Transverse colon (tissue), 3 donors: ENCODE results near the gene RPL29.

ENCODE experiments used
- POLR2A ChIP-seq: fragments of 450-650 bp; IDR thresholded peaks from one replicate; pipeline ENCODE4 v1.6.1; 2016; ENCODE audit warnings: antibody characterized with exemption, mild to moderate bottlenecking, moderate library complexity
- TF ChIP-seq, protein P1 (sequence below), 5 experiments: fragments of 200-600 bp in 3 of 5; fragments of 450-650 bp in 2 of 5; sonication (generic) in 3 of 5; IDR thresholded peaks; 1 replicate in 2 of 5; 2 replicates in 3 of 5; pipeline ENCODE4 v1.5.1; 2016 to 2017; ENCODE audit warnings: antibody characterized with exemption in 5 of 5, inconsistent platforms in 3 of 5, mild to moderate bottlenecking in 2 of 5, moderate library complexity in 1 of 5

DNA sequence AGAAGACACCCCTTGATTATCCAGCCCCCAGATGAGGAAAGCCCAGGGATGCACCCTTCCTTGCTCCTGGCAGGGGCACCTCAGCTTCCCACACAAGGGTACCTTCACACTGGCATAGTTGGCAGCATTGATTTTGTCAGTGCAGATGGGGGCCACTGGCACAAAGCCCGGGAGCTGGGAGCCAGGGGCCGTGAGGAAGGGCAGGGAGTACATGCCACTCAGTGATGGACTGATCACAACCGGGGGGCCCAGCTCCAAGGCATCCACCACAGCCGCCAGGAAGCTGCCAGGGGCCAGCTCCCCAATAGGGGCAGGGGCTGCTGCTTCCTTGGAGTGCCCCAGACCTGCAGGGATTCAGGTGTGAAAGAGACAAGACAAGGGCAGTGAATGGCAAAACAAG, 25.9 kb downstream of the RPL29 start:
- TF ChIP-seq, protein P1, sequence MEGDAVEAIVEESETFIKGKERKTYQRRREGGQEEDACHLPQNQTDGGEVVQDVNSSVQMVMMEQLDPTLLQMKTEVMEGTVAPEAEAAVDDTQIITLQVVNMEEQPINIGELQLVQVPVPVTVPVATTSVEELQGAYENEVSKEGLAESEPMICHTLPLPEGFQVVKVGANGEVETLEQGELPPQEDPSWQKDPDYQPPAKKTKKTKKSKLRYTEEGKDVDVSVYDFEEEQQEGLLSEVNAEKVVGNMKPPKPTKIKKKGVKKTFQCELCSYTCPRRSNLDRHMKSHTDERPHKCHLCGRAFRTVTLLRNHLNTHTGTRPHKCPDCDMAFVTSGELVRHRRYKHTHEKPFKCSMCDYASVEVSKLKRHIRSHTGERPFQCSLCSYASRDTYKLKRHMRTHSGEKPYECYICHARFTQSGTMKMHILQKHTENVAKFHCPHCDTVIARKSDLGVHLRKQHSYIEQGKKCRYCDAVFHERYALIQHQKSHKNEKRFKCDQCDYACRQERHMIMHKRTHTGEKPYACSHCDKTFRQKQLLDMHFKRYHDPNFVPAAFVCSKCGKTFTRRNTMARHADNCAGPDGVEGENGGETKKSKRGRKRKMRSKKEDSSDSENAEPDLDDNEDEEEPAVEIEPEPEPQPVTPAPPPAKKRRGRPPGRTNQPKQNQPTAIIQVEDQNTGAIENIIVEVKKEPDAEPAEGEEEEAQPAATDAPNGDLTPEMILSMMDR (IDR thresholded peaks at IDR 0.05): no peak
- no peak for TF ChIP-seq POLR2A
